HG02885 (cell line): ENCODE data around the gene KIF4A.
A peak's percentile ranks its signal among the peaks of the same experiment; 100 is the strongest.
"Not testable (repeated sequence)": the region's sequence is repeated elsewhere in the genome, so short reads cannot be mapped to it uniquely, and the experiment has no call there.

ENCODE experiments used
- ATAC-seq: cut with Tn5 transposase; IDR thresholded peaks from one replicate; pipeline ENCODE4 v1.9.1; 2021; ENCODE audit warnings: mild to moderate bottlenecking; ENCODE audit not compliant: unreplicated experiment, poor library complexity

The KIF4A gene

GRCh38 chrX:70289168-70289792, 624 bp upstream of the KIF4A start:
- ATAC-seq: peak; percentile 16

GRCh38 chrX:70292788-70293187, 2.9 kb downstream of the KIF4A start:
- no peak for ATAC-seq

DNA sequence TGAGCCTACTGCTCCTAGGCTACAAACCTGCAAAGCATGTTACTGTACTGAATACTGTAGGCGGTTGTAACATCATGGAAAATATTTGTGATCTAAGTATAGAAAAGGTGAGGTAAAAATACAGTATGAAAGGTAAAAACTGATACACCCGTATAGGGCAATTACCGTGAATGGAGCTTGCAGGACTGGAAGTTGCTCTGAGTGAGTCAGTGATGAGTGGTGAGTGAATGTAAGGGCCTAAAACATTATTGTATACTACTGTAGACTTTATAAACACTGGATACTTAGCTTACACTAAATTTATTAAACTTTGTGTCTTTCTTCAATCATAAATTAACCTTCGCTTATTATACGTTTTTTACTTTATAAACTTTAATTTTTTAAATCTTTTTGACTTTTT, 3.7 kb downstream of the KIF4A start:
- no peak for ATAC-seq

- no peak for ATAC-seq
These were observed 11.8 kb downstream of the KIF4A start for GRCh38 chrX:70301716-70302115.

DNA sequence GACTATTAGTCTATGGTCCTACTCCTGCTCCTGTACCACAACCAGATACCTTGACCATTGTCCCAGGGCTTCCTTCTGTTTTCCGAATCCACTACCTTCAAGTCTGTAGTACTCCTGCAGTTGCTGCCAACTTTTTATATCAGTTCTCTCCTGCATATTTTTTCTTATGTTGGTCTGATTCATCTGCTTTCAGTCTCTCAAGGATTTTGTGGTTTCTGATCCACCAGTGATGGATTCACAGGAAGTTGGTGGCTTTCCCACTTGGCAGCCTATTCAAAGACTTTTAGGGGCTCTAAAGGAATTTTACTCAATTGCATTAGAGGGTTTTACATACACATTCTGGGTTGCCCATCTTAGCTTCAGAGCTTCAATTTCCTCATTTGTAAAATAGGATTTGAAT, 23.6 kb downstream of the KIF4A start:
- no peak for ATAC-seq

DNA sequence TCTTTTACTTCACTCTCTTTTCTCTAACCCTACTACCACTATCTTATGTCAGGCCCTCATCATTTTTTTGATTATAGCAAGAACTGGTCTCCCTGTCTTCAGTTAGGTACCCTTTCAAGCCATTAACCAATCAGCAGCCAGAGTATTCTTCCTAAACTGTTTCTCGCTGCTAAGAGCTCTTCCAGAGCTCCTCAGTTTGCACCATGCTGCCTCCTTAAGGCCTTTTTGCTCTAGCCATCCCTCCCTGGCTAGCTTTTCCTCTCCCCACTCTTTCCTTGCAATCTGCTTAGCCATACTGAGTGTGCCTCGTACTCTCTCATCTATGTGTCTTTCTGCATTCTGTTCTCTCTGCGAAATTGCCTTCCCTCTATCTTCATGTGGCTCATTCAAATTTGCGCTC, 32.9 kb downstream of the KIF4A start:
- no peak for ATAC-seq

GRCh38 chrX:70323628-70324027, 33.7 kb downstream of the KIF4A start:
- not testable (repeated sequence) for ATAC-seq

GRCh38 chrX:70324326-70324725, 34.4 kb downstream of the KIF4A start:
- no peak for ATAC-seq

- no peak for ATAC-seq
These were observed 41.3 kb downstream of the KIF4A start for GRCh38 chrX:70331161-70331560.

DNA sequence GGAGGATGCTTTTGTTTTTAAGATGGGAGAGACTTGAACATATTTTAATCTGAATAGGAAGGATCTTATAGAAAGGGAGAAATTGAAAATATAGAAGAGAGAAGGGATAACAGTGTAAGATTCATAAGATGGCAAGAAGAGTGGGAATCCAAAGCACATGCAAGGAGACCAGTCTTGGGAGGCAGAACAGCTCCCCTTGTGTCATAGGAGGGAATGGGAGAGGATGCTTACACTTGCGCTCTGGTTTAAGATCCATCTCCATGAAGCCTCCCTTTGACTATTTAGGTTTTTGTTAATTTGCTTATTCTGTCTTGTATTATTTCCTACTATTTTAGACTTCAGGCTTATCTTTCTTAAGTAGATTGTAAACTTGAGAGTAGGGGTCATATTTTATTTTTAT, 42.7 kb downstream of the KIF4A start:
- no peak for ATAC-seq

DNA sequence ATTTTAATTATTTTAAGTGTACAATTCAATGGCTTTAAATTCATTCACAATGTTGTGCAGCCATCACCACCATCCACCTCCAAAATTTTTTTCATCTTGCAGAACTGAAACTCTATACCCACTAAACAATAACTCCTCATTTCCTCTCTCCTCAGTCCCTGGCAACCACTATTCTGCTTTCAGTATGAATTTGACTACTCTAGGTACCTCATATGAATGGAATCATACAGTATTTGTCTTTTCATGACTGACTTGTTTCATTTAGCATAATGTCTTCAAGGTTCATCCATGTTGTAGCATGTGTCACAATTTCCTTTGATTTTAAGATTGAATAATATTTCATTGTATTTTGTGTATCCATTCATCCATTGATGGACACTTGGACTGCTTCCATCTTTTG, 46.9 kb downstream of the KIF4A start:
- ATAC-seq: peak; percentile 100

DNA sequence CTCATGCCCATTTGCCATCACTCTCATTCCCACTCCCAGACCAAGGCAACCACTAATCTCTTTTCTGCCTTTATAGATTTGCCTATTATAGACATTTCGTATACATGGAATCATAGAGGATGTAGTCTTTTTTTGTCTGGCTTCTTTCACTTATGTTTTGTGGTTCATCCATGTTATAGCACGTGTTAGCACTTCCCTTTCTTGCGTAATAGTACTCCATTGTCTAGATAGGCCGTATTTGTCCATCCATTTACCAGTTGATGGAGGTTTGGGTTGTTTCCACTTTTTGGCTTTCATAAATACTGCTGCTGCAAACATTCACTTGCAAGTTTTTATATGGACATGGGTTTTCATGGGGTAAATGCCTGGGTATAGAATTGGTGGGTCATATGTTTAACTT, 48.4 kb downstream of the KIF4A start:
- no peak for ATAC-seq

DNA sequence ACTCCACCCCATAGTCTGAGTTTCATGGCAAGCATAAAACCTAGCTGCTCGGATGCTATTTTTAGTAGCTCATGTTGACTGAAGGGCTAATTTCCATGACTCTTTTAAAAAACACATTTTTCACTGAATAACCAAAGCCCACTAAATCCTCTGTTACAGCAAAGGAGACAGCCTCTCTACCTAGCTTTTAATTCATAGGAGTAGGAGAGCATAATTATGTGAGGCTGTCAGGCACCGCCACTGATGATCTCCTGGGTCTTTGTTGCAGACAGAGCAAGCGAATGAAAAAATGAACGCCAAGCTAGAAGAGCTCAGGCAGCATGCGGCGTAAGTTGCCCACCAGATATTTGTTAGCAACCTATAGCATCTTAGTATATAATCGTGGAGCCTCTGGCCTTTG, 53.5 kb downstream of the KIF4A start:
- ATAC-seq: no peak

DNA sequence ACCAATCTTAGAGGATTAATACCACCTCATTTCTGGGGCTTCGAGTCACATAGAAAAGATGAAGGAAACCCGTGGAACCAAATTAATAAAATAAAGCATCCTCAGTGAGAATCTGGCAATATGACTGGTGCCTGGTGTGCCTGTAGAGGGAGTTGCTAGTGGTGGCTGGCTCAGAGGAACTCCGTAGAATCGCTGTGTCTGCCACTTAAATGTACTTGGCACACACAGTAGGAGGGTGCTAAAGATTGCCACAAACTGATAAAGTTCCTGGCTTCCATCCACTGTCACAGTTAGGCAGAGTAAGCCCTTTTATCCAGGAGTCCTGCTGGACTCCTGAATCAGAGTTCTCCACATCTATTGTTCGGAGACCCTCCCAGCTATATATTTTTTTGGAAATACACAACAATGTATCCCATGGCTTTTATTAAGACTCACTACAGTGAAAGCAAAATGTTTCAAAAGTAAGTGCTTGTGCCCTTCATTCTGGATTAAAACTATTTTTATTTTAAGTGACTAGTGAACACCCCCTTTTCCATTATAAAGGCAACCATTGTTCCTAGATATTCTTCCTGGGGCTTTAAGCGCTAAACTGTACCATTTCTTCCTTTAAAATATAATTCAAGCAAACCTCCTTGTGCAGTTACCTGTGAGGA, 56.6 kb downstream of the KIF4A start:
- ATAC-seq: no peak

DNA sequence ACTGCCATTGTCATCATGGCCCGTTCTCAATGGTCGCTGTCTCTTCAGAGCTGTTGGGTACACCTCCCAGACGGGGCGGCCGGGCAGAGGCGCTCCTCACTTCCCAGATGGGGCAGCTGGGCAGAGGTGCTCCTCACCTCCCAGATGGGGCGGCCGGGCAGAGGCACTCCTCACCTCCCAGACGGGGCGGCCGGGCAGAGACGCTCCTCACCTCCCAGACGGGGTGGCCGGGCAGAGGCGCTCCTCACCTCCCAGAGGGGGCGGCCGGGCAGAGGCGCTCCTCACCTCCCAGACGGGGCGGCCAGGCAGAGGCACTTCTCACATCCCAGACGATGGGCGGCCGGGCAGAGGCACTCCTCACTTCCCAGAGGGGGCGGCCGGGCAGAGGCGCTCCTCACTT, 58.9 kb downstream of the KIF4A start:
- not testable (repeated sequence) for ATAC-seq

DNA sequence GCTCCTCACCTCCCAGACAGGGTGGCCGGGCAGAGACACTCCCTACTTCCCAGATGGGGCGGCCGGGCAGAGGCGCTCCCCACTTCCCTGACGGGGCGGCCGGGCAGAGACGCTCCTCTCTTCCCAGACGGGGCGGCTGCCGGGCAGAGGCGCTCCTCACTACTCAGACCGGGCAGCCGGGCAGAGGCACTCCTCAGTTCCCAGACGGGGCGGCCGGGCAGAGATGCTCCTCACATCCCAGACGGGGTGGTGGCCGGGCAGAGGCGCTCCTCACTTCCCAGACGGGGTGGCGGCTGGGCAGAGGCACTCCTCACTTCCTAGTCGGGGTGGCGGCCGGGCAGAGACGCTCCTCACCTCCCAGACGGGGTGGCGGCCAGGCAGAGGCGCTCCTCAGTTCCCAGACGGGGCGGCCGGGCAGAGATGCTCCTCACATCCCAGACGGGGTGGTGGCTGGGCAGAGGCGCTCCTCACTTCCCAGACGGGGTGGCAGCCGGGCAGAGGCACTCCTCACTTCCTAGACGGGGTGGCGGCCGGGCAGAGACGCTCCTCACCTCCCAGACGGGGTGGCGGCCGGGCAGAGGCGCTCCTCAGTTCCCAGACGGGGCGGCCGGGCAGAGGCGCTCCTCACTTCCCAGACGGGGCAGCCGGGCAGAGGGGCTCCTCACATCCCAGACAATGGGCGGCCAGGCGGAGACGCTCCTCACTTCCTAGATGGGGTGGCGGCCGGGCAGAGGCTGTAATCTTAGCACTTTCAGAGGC, 59.6 kb downstream of the KIF4A start:
- ATAC-seq: not testable (repeated sequence)

DNA sequence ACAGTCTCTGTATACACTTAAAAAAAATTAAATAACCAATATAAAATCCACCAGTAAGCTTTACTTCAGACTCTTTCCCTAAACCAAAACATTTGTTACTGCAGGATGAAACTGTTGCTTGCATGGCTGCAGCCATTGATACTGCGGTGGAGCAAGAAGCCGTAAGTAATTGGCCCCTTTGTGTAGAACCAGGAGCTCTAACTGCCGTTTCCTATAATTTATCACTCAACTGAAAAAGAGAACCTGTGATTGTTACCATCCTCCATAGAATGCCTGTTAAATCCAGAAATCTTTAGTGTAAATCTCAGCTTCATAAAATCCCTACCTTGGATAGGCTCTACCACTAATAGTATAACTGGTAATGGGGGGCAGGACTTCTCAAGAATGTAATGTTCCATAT, 62.6 kb downstream of the KIF4A start:
- ATAC-seq: no peak

DNA sequence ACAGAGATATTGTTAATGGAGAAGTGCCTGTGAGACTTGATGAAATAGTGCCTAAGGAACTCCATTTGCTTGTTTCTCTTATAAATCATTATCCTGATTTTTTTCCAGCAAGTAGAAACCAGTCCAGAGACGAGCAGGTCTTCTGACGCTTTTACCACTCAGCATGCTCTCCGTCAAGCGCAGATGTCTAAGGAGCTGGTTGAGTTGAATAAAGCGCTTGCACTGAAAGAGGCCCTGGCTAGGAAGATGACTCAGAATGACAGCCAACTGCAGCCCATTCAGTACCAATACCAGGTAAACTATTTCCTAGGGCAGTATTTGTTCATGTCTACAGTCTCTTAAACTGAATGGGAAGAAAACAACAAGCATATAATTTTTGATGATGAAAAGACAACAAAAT, 63.6 kb downstream of the KIF4A start:
- ATAC-seq: no peak

DNA sequence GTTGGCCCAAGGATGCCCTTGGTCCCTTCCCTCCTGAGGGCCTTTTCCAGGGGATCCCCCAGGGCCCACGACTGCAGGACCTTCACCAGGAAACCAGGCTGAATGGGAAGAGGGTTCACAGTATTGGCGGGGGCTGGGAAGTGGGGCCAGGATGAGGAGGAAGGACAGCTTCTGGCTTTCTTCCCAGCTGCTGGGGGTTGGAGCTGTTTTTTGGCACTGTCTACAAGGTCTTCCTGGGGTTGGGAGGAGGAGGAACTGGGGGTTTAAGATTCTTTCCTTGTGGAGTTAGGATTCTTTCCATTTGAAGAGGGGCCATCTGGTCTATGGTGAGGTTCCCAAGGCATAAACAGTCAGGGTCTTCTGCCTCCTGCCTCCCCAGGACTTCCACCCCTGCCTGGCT, 64.8 kb downstream of the KIF4A start:
- no peak for ATAC-seq

DNA sequence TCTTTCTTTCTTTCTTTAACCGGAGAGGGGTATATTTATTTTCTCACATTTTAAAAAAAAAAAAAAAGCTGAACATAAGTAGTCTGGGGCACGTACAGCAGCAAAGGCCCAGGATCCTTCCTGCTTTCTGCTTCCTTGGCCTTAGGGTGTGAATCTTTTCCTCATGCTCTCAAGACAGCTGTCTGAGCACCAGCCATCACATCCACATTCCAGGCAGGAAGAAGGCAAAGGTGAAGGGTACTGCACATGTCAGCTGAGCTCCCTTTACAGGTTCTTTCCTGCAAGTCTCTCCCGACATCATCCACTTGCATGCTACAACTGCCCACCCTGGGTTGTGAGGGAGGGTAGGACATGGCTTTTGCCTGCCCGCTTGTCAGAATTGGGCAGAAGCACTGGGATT, 69.6 kb downstream of the KIF4A start:
- no peak for ATAC-seq

GRCh38 chrX:70360366-70360765, 70.5 kb downstream of the KIF4A start:
- no peak for ATAC-seq

DNA sequence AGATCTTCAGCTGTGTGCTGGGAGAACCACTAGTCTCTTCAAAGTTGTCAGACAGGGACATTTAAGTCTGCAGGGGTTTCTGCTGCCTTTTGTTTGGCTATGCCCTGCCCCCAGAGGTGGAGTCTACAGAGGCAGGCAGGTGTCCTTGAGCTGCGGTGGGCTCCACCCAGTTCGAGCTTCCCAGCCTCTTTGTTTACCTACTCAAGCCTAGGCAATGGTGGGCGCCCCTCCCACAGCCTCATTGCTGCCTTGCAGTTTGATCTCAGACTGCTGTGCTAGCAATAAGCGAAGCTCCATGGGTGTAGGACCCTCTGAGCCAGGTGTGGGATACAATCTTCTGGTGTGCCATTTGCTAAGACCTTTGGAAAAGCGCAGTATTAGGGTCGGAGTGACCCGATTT, 78.8 kb downstream of the KIF4A start:
- not testable (repeated sequence) for ATAC-seq
